HepG2 (cell line): ENCODE measurements around the gene IFNAR1. TPM values are rescaled to one million over a fixed set of nuclear protein-coding genes. Genes with fewer than 3 reads are reported as not detected.

Source experiments
- ATAC-seq: fragments of 200-7000 bp; cut with Tn5 transposase; 3 replicates; pipeline ENCODE4 v1.9.1; 2020; ENCODE audit warnings: mild to moderate bottlenecking, moderate library complexity
- BruUV-seq: library from RNA; stranded (reverse); fragments of 400-500 nt; replicated peaks from 2 replicates; lab custom pipeline; 2021; lab: Mats Ljungman, UMichigan
- CTCF ChIA-PET: fragments of 300-600 bp; formaldehyde crosslinking; extraction: SDS; loops from one replicate; lab custom pipeline; 2021; ENCODE audit warnings: low total read pairs, inconsistent platforms, low intra/inter-chr PET ratio; lab: Yijun Ruan, JAX
- POLR2A ChIA-PET: fragments of 350-600 bp; sonication (Branson Sonifier 250); formaldehyde crosslinking; loops from one replicate; lab custom pipeline; 2020; ENCODE audit warnings: antibody characterized with exemption, inconsistent platforms; lab: Yijun Ruan, JAX
- DNase-seq: peaks from one replicate; pipeline ENCODE4 v3.0.0-alpha.2; 2015; ENCODE audit warnings: low spot score
- FAIRE-seq: peaks from 3 replicates; lab custom pipeline; 2011; peaks lifted over from hg19 to GRCh38; lab: Jason Lieb, UNC
- H2AFZ ChIP-seq: one replicate; pipeline ENCODE4 v1.6.1; 2011; ENCODE audit warnings: low read length, inconsistent platforms
- H3K27ac ChIP-seq: fragments of 300-600 bp; 3 replicates; pipeline ENCODE4 v1.8.0; 2011; ENCODE audit warnings: mixed run types, mild to moderate bottlenecking, mixed read lengths, low read length, inconsistent platforms; ENCODE audit not compliant: insufficient read depth; ENCODE audit errors: extremely low read length
- H3K27me3 ChIP-seq, 2 experiments: fragments of 200-600 bp in 1 of 2; 2 replicates in 1 of 2; 3 replicates in 1 of 2; pipeline versions ENCODE4 v1.6.0 to v1.8.0; 2011; ENCODE audit warnings: low read length in 2 of 2, mild to moderate bottlenecking in 2 of 2, moderate library complexity in 2 of 2, inconsistent platforms in 1 of 2; ENCODE audit not compliant: insufficient read depth in 2 of 2, control insufficient read depth in 1 of 2
- H3K36me3 ChIP-seq, 2 experiments: fragments of 200-600 bp in 1 of 2; replicated peaks in 1 of 2; 2 replicates in 1 of 2; 3 replicates in 1 of 2; pipeline versions ENCODE4 v1.5.1 to v1.8.0; 2011; ENCODE audit warnings: low read length in 2 of 2, inconsistent platforms in 1 of 2; ENCODE audit not compliant: insufficient read depth in 2 of 2, control insufficient read depth in 1 of 2
- H3K4me1 ChIP-seq: 2 replicates; pipeline ENCODE4 v1.5.1; 2012; ENCODE audit warnings: low read length, inconsistent platforms; ENCODE audit not compliant: insufficient read depth
- H3K4me2 ChIP-seq: 2 replicates; pipeline ENCODE4 v1.6.0; 2011; ENCODE audit warnings: low read depth, low read length, inconsistent platforms
- H3K4me3 ChIP-seq, 3 experiments: fragments of 200-600 bp in 1 of 3; sonication (generic), shearing (Covaris generic) in 1 of 3; replicated peaks in 1 of 3; 2 replicates each; pipeline ENCODE4 v1.5.1; 2011 to 2016; ENCODE audit warnings: low read length in 3 of 3, inconsistent platforms in 2 of 3, low read depth in 2 of 3, mild to moderate bottlenecking in 2 of 3, control low read depth in 1 of 3, mixed read lengths in 1 of 3; ENCODE audit not compliant: insufficient read depth in 1 of 3
- H3K79me2 ChIP-seq: one replicate; pipeline ENCODE4 v1.6.1; 2011; ENCODE audit warnings: low read length, inconsistent platforms; ENCODE audit not compliant: insufficient read depth
- H3K9ac ChIP-seq: 2 replicates; pipeline ENCODE4 v1.6.0; 2011; ENCODE audit warnings: mild to moderate bottlenecking, low read depth, low read length, inconsistent platforms; ENCODE audit not compliant: insufficient read depth
- H3K9me3 ChIP-seq: 2 replicates; pipeline ENCODE4 v1.5.1; 2012; ENCODE audit warnings: mild to moderate bottlenecking, low read length
- H4K20me1 ChIP-seq: 2 replicates; pipeline ENCODE4 v1.6.0; 2011; ENCODE audit warnings: inconsistent platforms, mild to moderate bottlenecking, low read length, moderate library complexity; ENCODE audit not compliant: insufficient read depth
- DPF2 ChIP-seq: sonication (generic); formaldehyde crosslinking; IDR thresholded peaks from 2 replicates; pipeline ENCODE4 v1.4.0; 2020; ENCODE audit warnings: mild to moderate bottlenecking, low read depth, missing genetic modification reagents, borderline replicate concordance
- FOXA3 ChIP-seq: IDR thresholded peaks from 2 replicates; pipeline ENCODE4 v1.6.1; 2016; ENCODE audit warnings: missing genetic modification reagents, missing compliant biosample characterization
- FOXK2 ChIP-seq: fragments of 450-650 bp; IDR thresholded peaks from 2 replicates; pipeline ENCODE4 v1.6.1; 2016
- GTF3A ChIP-seq: sonication (generic); formaldehyde crosslinking; conservative IDR thresholded peaks from 2 replicates; pipeline ENCODE4 v1.4.0; 2020; ENCODE audit warnings: mild to moderate bottlenecking, missing genetic modification reagents
- NFKBIZ ChIP-seq: IDR thresholded peaks from 2 replicates; pipeline ENCODE4 v1.6.1; 2018; ENCODE audit warnings: missing genetic modification reagents, missing compliant biosample characterization
- PAWR ChIP-seq: sonication (generic); formaldehyde crosslinking; IDR thresholded peaks from 2 replicates; pipeline ENCODE4 v1.4.0; 2020; ENCODE audit warnings: missing genetic modification reagents, mild to moderate bottlenecking, borderline replicate concordance
- RFX1 ChIP-seq: fragments of 450-650 bp; IDR thresholded peaks from 2 replicates; pipeline ENCODE4 v1.6.1; 2017
- SKI ChIP-seq: fragments of 450-650 bp; IDR thresholded peaks from one replicate; pipeline ENCODE4 v1.6.1; 2018; ENCODE audit warnings: mild to moderate bottlenecking; ENCODE audit not compliant: partially characterized antibody
- WGBS: methylation state at CpG from one replicate; pipeline ENCODE4 v1.1.6; 2017; ENCODE audit warnings: low lambda C conversion rate; 5-methylcytosine and 5-hydroxymethylcytosine counted together
- in situ Hi-C: cut with HindIII; loops from 2 replicates; pipeline ENCODE4 v1.10.0; 2017; ENCODE audit warnings: low pct_unique_long_range_greater_than_20kb; ENCODE audit not compliant: extremely low pct_ligation_motif_present
- intact Hi-C: fragments of 100-400 bp; cut with micrococcal nuclease; formaldehyde crosslinking; loops from one replicate; pipeline ENCODE4 v1.10.0; 2022; ENCODE audit not compliant: unreplicated experiment
- polyA plus RNA-seq, 8 experiments: library from polyadenylated mRNA; depleted of rRNA in 3 of 8; stranded (reverse) in 7 of 8; unstranded in 1 of 8; fragments of >200 nt; fragmentation: Illumina TruSeq in 4 of 8; extraction: Trizol in 4 of 8; gene quantifications; 2 replicates each; pipeline versions ENCODE4 v1.2.1 to v1.2.3, GENCODE V29; 2011 to 2016; ENCODE audit warnings: low read depth in 4 of 8, missing spikeins in 1 of 8, mixed read lengths in 1 of 8; ENCODE audit not compliant: insufficient read depth in 1 of 8
- total RNA-seq, 5 experiments: library from RNA; depleted of rRNA; stranded (reverse); fragments of >200 nt; fragmentation: Illumina TruSeq; extraction: Trizol; gene quantifications; 2 replicates each; pipeline ENCODE4 v1.2.3, GENCODE V29; 2016; ENCODE audit warnings: low read depth in 1 of 5
- TF ChIP-seq, protein P1 (sequence below): IDR thresholded peaks from 2 replicates; pipeline ENCODE4 v1.6.1; 2016; ENCODE audit warnings: low read depth, missing genetic modification reagents, missing compliant biosample characterization
- TF ChIP-seq, protein P2 (sequence below): sonication (generic); formaldehyde crosslinking; IDR thresholded peaks from 2 replicates; pipeline ENCODE4 v1.5.0; 2020; ENCODE audit warnings: missing genetic modification reagents

Gene IFNAR1
- total and polyA plus RNA-seq, 2 of the 13 experiments (the other 11 are each of a cell fraction or from before 2014, with no cell fraction given), result 6.7 to 9.3 TPM

DNA sequence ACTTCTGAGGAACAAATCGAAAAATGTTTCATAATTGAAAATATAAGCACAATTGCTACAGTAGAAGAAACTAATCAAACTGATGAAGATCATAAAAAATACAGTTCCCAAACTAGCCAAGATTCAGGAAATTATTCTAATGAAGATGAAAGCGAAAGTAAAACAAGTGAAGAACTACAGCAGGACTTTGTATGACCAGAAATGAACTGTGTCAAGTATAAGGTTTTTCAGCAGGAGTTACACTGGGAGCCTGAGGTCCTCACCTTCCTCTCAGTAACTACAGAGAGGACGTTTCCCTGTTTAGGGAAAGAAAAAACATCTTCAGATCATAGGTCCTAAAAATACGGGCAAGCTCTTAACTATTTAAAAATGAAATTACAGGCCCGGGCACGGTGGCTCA lies 30.6 kb downstream of the IFNAR1 start:
- no peak for ATAC-seq
- intact Hi-C loops, result no loop called here
- Histone ChIP-seq H3K4me1 (peaks cover 9% of the 10 kb centered on the region; the same call in 1 of the 2 replicates), H3K27ac (no peak overlapping the region), H3K27me3 (no peaks in the 10 kb centered on the region), H2AFZ (no peak overlapping the region), H4K20me1 (no peaks in the 10 kb centered on the region), H3K36me3 (peaks cover 3 to 15% of the 10 kb centered on the region in 2 experiments; a peak in 2 of 5 replicates), H3K79me2 (no peaks in the 10 kb centered on the region), H3K4me2 (no peak overlapping the region), H3K9me3 (no peaks in the 10 kb centered on the region), H3K4me3 (no peak overlapping the region), H3K9ac (no peak overlapping the region)
- 93% methylated on average over 6 of the region's 6 CpGs for WGBS
- DNase-seq, result no peak
- ChIA-PET POLR2A (no interaction called here), CTCF (no interaction called here)
- in situ Hi-C loops, result no loop called here
- BruUV-seq, result no TSS peak
- TF ChIP-seq RFX1 (no peak), FOXA3 (CRISPR knock-in tag) (no peak), FOXK2 (no peak), NFKBIZ (CRISPR knock-in tag) (no peak), GTF3A (CRISPR knock-in tag) (no peak), PAWR (CRISPR knock-in tag) (no peak), DPF2 (CRISPR knock-in tag) (no peak), SKI (no peak)
- TF ChIP-seq, protein P1, sequence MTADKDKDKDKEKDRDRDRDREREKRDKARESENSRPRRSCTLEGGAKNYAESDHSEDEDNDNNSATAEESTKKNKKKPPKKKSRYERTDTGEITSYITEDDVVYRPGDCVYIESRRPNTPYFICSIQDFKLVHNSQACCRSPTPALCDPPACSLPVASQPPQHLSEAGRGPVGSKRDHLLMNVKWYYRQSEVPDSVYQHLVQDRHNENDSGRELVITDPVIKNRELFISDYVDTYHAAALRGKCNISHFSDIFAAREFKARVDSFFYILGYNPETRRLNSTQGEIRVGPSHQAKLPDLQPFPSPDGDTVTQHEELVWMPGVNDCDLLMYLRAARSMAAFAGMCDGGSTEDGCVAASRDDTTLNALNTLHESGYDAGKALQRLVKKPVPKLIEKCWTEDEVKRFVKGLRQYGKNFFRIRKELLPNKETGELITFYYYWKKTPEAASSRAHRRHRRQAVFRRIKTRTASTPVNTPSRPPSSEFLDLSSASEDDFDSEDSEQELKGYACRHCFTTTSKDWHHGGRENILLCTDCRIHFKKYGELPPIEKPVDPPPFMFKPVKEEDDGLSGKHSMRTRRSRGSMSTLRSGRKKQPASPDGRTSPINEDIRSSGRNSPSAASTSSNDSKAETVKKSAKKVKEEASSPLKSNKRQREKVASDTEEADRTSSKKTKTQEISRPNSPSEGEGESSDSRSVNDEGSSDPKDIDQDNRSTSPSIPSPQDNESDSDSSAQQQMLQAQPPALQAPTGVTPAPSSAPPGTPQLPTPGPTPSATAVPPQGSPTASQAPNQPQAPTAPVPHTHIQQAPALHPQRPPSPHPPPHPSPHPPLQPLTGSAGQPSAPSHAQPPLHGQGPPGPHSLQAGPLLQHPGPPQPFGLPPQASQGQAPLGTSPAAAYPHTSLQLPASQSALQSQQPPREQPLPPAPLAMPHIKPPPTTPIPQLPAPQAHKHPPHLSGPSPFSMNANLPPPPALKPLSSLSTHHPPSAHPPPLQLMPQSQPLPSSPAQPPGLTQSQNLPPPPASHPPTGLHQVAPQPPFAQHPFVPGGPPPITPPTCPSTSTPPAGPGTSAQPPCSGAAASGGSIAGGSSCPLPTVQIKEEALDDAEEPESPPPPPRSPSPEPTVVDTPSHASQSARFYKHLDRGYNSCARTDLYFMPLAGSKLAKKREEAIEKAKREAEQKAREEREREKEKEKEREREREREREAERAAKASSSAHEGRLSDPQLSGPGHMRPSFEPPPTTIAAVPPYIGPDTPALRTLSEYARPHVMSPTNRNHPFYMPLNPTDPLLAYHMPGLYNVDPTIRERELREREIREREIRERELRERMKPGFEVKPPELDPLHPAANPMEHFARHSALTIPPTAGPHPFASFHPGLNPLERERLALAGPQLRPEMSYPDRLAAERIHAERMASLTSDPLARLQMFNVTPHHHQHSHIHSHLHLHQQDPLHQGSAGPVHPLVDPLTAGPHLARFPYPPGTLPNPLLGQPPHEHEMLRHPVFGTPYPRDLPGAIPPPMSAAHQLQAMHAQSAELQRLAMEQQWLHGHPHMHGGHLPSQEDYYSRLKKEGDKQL (CRISPR knock-in tag), result no peak
- TF ChIP-seq, protein P2, sequence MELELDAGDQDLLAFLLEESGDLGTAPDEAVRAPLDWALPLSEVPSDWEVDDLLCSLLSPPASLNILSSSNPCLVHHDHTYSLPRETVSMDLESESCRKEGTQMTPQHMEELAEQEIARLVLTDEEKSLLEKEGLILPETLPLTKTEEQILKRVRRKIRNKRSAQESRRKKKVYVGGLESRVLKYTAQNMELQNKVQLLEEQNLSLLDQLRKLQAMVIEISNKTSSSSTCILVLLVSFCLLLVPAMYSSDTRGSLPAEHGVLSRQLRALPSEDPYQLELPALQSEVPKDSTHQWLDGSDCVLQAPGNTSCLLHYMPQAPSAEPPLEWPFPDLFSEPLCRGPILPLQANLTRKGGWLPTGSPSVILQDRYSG (CRISPR knock-in tag), result no peak
- no peak for FAIRE-seq
